Upper lobe of right lung (tissue), 1 donor: ENCODE results near the gene CNDP1. TPM values are rescaled to one million over a fixed set of nuclear protein-coding genes. Genes with fewer than 3 reads are reported as not detected.

Experiments used
- ATAC-seq: fragments of 200-7000 bp; cut with Tn5 transposase; one replicate; pipeline ENCODE4 v1.9.1; 2020; ENCODE audit warnings: mild to moderate bottlenecking, moderate library complexity
- DNase-seq: peaks from one replicate; pipeline ENCODE4 v3.0.0-alpha.2; 2020
- H3K27ac ChIP-seq: fragments of 200-600 bp; one replicate; pipeline ENCODE4 v1.8.0; 2022
- H3K27me3 ChIP-seq: fragments of 200-600 bp; one replicate; pipeline ENCODE4 v1.8.0; 2022; ENCODE audit warnings: mild to moderate bottlenecking
- H3K36me3 ChIP-seq: fragments of 200-600 bp; one replicate; pipeline ENCODE4 v1.8.0; 2022
- H3K4me1 ChIP-seq: fragments of 200-600 bp; one replicate; pipeline ENCODE4 v1.8.0; 2022
- H3K4me3 ChIP-seq: fragments of 200-600 bp; one replicate; pipeline ENCODE4 v1.8.0; 2022; ENCODE audit warnings: mild to moderate bottlenecking
- H3K9me3 ChIP-seq: fragments of 200-600 bp; one replicate; pipeline ENCODE4 v1.8.0; 2022
- CTCF ChIP-seq: fragments of 200-600 bp; IDR thresholded peaks from one replicate; pipeline ENCODE4 v1.8.0; 2022; ENCODE audit warnings: antibody characterized with exemption
- intact Hi-C: fragments of 100-400 bp; cut with DNase I; formaldehyde crosslinking; loops from one replicate; pipeline ENCODE4 v1.11.0; 2022
- total RNA-seq: library from RNA; stranded (reverse); fragmentation: NEBNext Ultra II Directional; extraction: Animal tissue kit (Norgen Biotek cat#: 25700); gene quantifications from one replicate; pipeline ENCODE4 v1.2.1, GENCODE V29; 2021
- donor health status: DM: no; HTN: yes; CAD: no; lungs with severe emphysema.

The CNDP1 gene
- total RNA-seq, 1 donor from 2014 or later = not detected

DNA sequence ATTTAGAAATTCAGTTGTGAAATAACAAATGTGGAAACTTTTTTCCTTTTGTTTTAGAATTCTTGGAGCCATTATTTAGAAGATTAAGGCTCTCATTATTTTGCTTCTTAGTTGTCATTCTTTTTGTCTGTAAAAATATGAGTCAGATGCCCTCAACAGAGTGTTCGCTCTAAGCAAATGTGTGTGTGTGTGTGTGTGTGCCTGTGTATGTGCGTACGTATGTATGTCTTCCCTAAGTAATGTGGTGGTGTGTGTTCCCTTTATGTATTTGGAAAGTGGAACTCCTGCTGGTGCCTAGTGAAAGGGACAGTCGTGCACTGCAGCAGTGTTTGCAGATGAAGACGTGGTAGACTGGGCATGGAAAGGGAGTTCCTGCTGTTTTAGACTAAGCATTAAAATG, 90.9 kb downstream of the CNDP1 start:
- DNase-seq (no peak), ATAC-seq (no peak)
- no peak for TF ChIP-seq CTCF
- H3K4me3 ChIP-seq = no peak overlapping the region
- H3K36me3 ChIP-seq = no peaks in the 10 kb centered on the region
- no peaks in the 10 kb centered on the region for H3K4me1 ChIP-seq
- intact Hi-C loops = no loop called here
- H3K27ac ChIP-seq = no peak overlapping the region
- H3K9me3 ChIP-seq = no peaks in the 10 kb centered on the region
- no peaks in the 10 kb centered on the region for H3K27me3 ChIP-seq

- H3K27me3 ChIP-seq = no peaks in the 10 kb centered on the region
- H3K27ac ChIP-seq = no peak overlapping the region
- H3K9me3 ChIP-seq = no peaks in the 10 kb centered on the region
- no peak for TF ChIP-seq CTCF
- intact Hi-C loops = no loop called here
- H3K4me1 ChIP-seq = no peaks in the 10 kb centered on the region
- H3K4me3 ChIP-seq = no peak overlapping the region
- DNase-seq (no peak), ATAC-seq (no peak)
- H3K36me3 ChIP-seq = no peaks in the 10 kb centered on the region
These were observed 92.0 kb downstream of the CNDP1 start for GRCh38 chr18:74626049-74626874.

DNA sequence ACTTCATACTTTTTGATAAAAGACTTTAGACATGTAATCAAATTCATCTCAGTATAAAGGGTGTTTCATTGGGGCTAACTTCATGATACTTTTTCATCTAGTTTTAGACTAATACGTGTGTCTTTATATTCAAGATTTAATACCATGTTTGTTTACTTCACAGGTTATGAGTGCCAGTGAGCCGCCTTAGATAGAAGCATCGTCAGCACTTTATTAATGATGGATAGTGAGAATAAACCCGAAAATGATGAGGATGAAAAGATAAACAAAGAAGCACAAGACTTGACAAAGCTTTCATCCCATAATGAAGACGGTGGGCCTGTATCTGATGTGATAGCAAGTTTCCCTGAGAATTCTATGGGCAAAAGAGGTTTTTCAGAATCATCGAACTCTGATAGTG, 96.5 kb downstream of the CNDP1 start:
- Histone ChIP-seq H3K36me3 (peaks cover 18% of the 10 kb centered on the region), H3K27ac (no peak overlapping the region), H3K4me1 (no peaks in the 10 kb centered on the region), H3K4me3 (no peak overlapping the region), H3K27me3 (no peaks in the 10 kb centered on the region), H3K9me3 (no peaks in the 10 kb centered on the region)
- no peak for TF ChIP-seq CTCF
- DNase-seq (no peak), ATAC-seq (no peak)
- intact Hi-C loops = no loop called here

GRCh38 chr18:74631212-74631611, 96.9 kb downstream of the CNDP1 start:
- no peak overlapping the region for H3K4me3 ChIP-seq
- peaks cover 18% of the 10 kb centered on the region for H3K36me3 ChIP-seq
- H3K27ac ChIP-seq = no peak overlapping the region
- ATAC-seq (no peak), DNase-seq (no peak)
- intact Hi-C loops = no loop called here
- H3K4me1 ChIP-seq = no peaks in the 10 kb centered on the region
- H3K9me3 ChIP-seq = no peaks in the 10 kb centered on the region
- no peaks in the 10 kb centered on the region for H3K27me3 ChIP-seq
- TF ChIP-seq CTCF = no peak

- no peak for DNase-seq
- Histone ChIP-seq H3K27me3 (no peaks in the 10 kb centered on the region), H3K4me3 (no peak overlapping the region), H3K4me1 (no peaks in the 10 kb centered on the region), H3K27ac (no peak overlapping the region), H3K36me3 (peaks cover 18% of the 10 kb centered on the region), H3K9me3 (no peaks in the 10 kb centered on the region)
- no peak for ATAC-seq
- intact Hi-C loops = no loop called here
- TF ChIP-seq CTCF = no peak
These were observed 97.5 kb downstream of the CNDP1 start for GRCh38 chr18:74631623-74632350.
